Stimulated activated naive B cell treated with anti-CD40 and anti-IgM and Interleukin-4, amounts not matched to agents 10 μg/mL and 1 μg/mL and 100 μg/mL, for 72 hours (primary cell): Measurements from ENCODE around the gene RBFOX2.

Source experiments
- ATAC-seq, 2 donors: fragments of 150-1000 bp; cut with Tn5 transposase; replicated peaks; 2 replicates each; pipeline ENCODE4 v1.10.0; 2021; ENCODE audit warnings: moderate library complexity in 1 of 2
- DNase-seq: peaks from one replicate; pipeline ENCODE4 v3.0.0; 2021
- H3K27ac Mint-ChIP-seq: one replicate; pipeline ENCODE4 v1.8.0; 2022; ENCODE audit warnings: mild to moderate bottlenecking, mixed read lengths
- H3K27me3 Mint-ChIP-seq, 2 donors: one replicate each; pipeline ENCODE4 v1.8.0; 2022; ENCODE audit warnings: mixed read lengths in 2 of 2
- H3K36me3 Mint-ChIP-seq, 2 donors: one replicate each; pipeline ENCODE4 v1.8.0; 2022; ENCODE audit warnings: mixed read lengths in 2 of 2, mild to moderate bottlenecking in 1 of 2
- H3K4me1 Mint-ChIP-seq, 2 donors: one replicate each; pipeline ENCODE4 v1.8.0; 2022; ENCODE audit warnings: mixed read lengths in 2 of 2, mild to moderate bottlenecking in 1 of 2
- H3K4me3 Mint-ChIP-seq, 2 donors: one replicate each; pipeline ENCODE4 v1.8.0; 2022; ENCODE audit warnings: mild to moderate bottlenecking in 2 of 2, mixed read lengths in 2 of 2, moderate library complexity in 1 of 2
- H3K9me3 Mint-ChIP-seq, 2 donors: one replicate each; pipeline ENCODE4 v1.8.0; 2022; ENCODE audit warnings: mixed read lengths in 2 of 2, mild to moderate bottlenecking in 1 of 2

The RBFOX2 gene

DNA sequence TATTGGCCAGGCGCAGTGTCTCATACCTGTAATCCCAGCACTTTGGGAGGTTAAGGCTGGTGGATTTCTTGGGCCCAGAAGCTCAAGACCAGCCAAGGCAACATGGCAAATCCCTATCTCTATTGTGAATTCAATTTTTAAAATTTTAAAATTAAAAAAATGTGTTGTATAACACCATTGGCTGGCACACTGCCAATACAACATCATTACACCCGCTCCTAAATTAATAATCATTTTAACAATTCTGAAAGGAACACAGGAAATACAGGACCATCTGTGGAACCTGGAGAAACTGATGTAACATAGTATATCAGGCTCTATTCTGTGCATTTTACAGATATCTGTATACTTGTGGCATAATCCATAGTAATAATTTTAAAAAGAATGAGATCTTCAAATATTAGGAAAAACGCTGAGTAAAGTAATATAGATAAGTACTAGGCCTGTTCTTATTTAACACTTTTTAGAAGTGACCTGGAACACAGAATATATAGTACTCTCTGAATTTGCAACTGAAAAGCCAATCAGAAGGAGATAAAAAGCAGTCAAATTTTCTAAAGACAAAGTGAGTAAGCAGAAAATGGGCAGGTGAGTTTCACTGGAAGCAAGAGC is 186.6 kb downstream of the RBFOX2 start:
- Mint-ChIP-seq H3K9me3 (no peaks in the 10 kb centered on the region), H3K4me1 (peaks cover 7 to 10% of the 10 kb centered on the region in 2 donors), H3K4me3 (no peak overlapping the region), H3K27ac (no peak overlapping the region), H3K36me3 (no peaks in the 10 kb centered on the region), H3K27me3 (peaks cover 29 to 37% of the 10 kb centered on the region in 2 donors)
- ATAC-seq (no peak), DNase-seq (no peak)

DNA sequence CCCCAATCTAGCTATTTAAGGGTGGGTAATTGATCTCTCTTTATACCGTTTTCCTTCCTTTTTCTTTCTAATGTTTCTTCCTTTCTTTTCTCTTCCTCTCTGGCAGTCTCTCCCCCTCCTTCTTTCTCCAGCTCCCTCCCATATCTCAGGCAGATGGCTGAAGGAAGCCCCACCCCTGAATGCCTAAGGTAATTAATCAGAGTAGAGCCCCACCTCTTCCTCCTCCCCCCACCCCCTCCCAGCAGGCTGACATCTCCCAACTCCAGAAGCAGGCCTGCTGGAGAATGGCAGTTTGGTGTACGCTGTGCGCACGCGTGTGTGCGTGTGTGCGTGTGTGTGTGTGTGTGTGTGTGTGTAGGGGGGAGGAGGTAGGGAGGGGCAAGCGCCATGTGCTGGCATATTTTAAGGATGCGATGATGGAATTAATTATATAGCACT is 188.3 kb downstream of the RBFOX2 start:
- Mint-ChIP-seq H3K9me3 (no peaks in the 10 kb centered on the region), H3K27me3 (peaks cover 31 to 41% of the 10 kb centered on the region in 2 donors), H3K4me1 (peaks cover 7 to 10% of the 10 kb centered on the region in 2 donors), H3K4me3 (peak overlapping the region; percentile 7 to 30), H3K27ac (no peak overlapping the region), H3K36me3 (no peaks in the 10 kb centered on the region)
- ATAC-seq (no peak), DNase-seq (no peak)

DNA sequence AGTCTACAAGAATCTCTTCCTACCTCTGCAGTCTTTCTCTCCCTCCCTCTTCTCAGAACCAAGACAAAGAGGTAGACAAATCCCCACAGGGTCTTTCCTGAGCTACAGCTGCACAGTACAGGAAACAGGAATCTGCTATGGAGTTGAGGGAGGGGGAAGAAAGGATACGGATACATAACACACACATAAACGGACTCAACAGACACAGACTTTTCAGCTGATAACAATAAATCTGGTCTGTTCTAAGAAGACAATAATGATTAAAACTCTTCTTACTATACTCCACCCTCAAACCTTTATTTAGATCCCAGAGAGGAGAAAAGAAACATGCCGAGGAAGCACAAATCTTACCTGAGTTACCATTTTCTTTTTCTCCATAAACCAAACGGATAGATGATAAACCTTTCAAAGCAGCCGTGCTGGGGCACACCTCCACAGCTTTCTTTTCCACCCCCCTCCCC is 188.8 kb downstream of the RBFOX2 start:
- ATAC-seq (no peak), DNase-seq (no peak)
- H3K4me3 Mint-ChIP-seq, result no peak overlapping the region
- no peaks in the 10 kb centered on the region for H3K36me3 Mint-ChIP-seq
- H3K27me3 Mint-ChIP-seq, result peaks cover 36 to 46% of the 10 kb centered on the region in 2 donors
- peaks cover 7 to 10% of the 10 kb centered on the region in 2 donors for H3K4me1 Mint-ChIP-seq
- H3K27ac Mint-ChIP-seq, result no peak overlapping the region
- H3K9me3 Mint-ChIP-seq, result no peaks in the 10 kb centered on the region

DNA sequence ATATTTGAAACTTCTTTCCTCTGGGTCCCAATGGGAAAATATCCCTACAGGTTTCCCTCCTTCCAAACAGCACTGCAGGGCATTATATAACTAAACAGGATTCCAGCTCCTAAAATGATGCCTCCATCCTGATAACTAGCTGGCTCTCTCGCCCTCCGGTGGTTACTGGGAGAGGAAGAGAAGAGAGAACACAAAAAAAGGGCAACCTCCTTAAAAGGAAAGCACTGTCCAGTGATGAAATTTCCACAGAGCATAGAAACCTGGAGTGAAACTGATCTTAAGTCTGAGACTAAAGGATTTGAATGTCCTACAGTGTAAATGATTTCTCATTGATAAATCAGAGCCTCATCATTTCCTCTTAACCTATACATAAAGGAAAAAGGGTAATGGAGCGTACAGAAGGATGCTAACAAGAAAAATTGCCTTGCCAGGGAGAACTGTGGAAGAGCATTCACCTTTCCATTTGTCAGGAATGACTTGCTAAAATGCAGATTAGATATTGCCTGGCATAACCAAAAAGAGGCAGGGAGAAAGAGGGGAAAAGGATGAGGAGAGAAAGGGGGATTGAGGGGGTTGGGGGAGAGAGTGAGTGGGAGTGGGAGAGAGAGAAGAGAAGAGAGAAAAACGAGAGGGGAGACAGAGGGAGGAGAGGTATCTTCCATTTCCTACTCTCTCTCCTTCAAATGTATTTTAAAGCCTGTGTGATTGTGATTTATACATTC is 189.6 kb downstream of the RBFOX2 start:
- DNase-seq (no peak), ATAC-seq (no peak)
- Mint-ChIP-seq H3K36me3 (no peaks in the 10 kb centered on the region), H3K27ac (no peak overlapping the region), H3K9me3 (no peaks in the 10 kb centered on the region), H3K4me1 (peaks cover 7 to 10% of the 10 kb centered on the region in 2 donors), H3K27me3 (peaks cover 43 to 48% of the 10 kb centered on the region in 2 donors), H3K4me3 (no peak overlapping the region)

DNA sequence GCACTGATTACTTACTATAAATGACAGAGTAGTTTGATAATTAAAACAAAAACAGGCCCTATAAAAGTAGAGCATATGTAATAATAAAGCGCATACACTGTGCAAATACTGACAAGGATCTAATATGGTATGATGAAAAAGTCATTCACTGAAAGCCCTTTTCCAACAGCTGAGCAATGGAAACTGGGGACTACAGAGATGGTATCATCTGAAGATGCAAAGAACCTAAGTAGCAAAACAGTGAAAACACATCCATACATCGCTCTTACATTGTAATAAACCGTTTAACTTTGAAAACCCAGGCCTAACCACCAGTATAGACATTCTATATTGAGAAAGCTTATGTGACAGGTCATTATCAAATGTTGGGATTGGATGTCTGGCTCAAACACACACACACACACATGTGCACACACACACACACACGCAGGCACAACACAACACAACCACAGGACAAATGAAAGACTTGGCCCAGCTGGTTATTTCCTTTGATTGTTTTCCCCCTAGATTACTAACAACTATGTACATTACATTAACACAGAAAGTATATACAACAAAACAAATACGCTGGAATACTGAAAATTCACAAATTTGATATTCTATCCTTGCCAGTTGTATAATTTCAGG is 191.4 kb downstream of the RBFOX2 start:
- peaks cover 7 to 10% of the 10 kb centered on the region in 2 donors for H3K4me1 Mint-ChIP-seq
- peaks cover 37 to 38% of the 10 kb centered on the region in 2 donors for H3K27me3 Mint-ChIP-seq

DNA sequence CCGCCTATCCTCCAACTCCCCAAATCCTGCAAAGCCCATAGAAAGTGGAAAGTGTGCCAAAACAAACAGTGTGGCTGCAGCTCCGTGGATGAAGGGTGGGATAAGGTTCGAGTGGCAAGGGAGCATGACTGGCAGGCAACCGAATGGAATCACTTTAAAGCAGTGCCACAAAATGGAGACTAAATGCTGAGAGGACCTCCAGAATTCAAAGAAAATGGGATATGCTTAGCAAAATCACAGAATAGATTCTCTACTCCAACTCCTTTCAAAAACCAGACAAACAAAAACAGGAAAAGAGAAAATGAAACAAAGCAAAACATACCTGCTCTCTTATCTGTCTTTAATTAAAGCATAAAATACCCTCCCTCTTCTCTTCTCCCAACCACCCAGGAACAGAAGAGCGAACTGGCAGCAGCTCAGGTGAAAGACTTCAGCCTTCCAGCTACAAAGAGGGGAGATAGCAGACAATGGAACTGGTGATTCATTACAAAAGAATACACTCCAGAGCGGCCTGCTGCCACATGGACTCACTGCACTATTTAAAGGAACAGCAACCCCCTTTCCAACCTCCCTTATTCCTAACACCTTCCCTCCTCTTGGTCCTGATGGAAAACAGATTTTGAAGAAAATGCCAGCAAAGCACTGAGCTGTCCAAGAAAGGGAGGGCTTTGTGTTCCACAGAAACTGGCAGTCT is 192.5 kb downstream of the RBFOX2 start:
- no peaks in the 10 kb centered on the region for H3K36me3 Mint-ChIP-seq
- no peak overlapping the region for H3K27ac Mint-ChIP-seq
- no peak overlapping the region for H3K4me3 Mint-ChIP-seq
- H3K27me3 Mint-ChIP-seq, result peaks cover 37 to 38% of the 10 kb centered on the region in 2 donors
- peaks cover 7 to 10% of the 10 kb centered on the region in 2 donors for H3K4me1 Mint-ChIP-seq
- DNase-seq, result no peak
- no peak for ATAC-seq
- H3K9me3 Mint-ChIP-seq, result no peaks in the 10 kb centered on the region

More for the DNA sequence above, 191.4 kb downstream of the RBFOX2 start:
- Mint-ChIP-seq H3K4me3 (no peak overlapping the region), H3K36me3 (no peaks in the 10 kb centered on the region), H3K9me3 (no peaks in the 10 kb centered on the region), H3K27ac (no peak overlapping the region)
- ATAC-seq (no peak), DNase-seq (no peak)

DNA sequence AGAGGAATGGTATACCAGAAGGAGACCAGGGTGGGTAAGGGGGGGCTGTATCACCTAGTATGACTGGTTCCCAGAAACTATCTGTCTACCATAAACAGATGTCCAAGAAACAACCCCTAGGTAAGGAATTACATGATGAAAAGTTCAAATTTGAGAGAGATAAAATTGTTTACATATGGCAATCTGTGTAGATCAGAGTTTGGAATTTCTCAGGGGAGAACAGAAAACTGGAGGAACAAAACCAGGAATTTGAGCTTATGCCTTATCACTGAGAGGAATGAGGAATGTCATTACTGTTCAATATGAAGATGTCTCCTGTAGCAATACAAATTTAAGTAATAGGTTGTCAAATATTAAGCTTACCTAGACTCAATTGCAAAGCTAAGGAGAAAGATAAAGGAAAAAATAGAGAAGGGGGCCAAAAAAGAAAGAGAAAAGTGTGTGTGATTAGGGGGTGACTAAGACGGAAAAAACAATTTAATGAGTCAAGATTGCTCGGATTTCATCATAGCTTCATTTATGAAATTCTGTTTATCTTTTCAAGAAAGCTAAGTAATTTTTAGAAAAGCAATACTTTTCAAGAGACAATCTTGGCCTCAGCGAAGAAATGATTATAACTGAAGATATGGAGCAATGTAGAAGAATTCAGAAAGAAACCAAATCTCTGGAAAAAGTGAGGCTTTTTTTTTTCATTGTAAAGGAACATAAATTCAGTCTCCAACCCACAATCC is 193.2 kb downstream of the RBFOX2 start:
- H3K36me3 Mint-ChIP-seq, result no peaks in the 10 kb centered on the region
- no peak overlapping the region for H3K4me3 Mint-ChIP-seq
- peaks cover 7 to 9% of the 10 kb centered on the region in 2 donors for H3K4me1 Mint-ChIP-seq
- no peaks in the 10 kb centered on the region for H3K9me3 Mint-ChIP-seq
- H3K27me3 Mint-ChIP-seq, result peaks cover 36 to 38% of the 10 kb centered on the region in 2 donors
- DNase-seq (no peak), ATAC-seq (no peak)
- H3K27ac Mint-ChIP-seq, result no peak overlapping the region

DNA sequence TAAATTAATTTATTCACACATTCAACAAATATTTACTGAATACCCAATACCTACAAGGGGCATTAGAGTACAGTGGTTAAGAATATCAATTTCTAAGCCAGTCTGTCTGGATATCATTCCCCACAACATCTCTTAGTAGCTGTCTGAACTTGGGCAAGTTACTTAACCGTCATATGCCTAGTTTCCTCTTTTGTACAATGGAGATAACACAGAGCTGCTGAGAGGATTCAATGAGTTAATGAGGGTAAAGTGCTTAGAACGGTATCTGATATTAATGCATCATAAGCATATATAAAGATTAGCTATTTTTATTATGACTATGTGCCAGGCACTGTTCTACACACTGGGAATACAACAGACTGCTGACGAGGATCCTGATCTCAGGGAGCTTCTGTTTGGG is 194.6 kb downstream of the RBFOX2 start:
- H3K27ac Mint-ChIP-seq, result peak overlapping the region; percentile 9
- H3K9me3 Mint-ChIP-seq, result no peaks in the 10 kb centered on the region
- no peaks in the 10 kb centered on the region for H3K4me1 Mint-ChIP-seq
- H3K4me3 Mint-ChIP-seq, result no peak overlapping the region
- H3K27me3 Mint-ChIP-seq, result peaks cover 22 to 32% of the 10 kb centered on the region in 2 donors
- DNase-seq, result no peak
- H3K36me3 Mint-ChIP-seq, result no peaks in the 10 kb centered on the region
- no peak for ATAC-seq

DNA sequence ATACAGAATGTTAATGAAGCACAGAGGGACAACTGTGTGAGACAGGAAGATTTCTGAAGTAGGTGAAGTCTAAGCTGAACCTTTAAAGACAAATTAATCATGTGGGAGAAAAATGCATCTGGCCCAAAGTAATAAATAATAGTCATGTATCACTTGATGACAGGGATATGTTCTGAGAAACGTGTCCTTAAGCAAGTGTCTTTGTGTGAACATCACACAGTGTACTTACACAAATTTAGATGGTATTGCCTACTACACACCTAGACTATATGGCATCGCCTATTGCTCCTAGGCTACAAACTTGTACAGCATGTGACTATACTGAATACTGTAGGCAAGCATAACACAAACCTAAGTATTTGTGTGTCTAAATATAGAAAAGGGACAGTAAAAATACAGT is 198.3 kb downstream of the RBFOX2 start:
- Mint-ChIP-seq H3K36me3 (no peaks in the 10 kb centered on the region), H3K4me1 (no peaks in the 10 kb centered on the region), H3K9me3 (no peaks in the 10 kb centered on the region), H3K27ac (no peak overlapping the region), H3K4me3 (no peak overlapping the region), H3K27me3 (peaks cover 14 to 20% of the 10 kb centered on the region in 2 donors)
- no peak for ATAC-seq
- DNase-seq, result no peak

DNA sequence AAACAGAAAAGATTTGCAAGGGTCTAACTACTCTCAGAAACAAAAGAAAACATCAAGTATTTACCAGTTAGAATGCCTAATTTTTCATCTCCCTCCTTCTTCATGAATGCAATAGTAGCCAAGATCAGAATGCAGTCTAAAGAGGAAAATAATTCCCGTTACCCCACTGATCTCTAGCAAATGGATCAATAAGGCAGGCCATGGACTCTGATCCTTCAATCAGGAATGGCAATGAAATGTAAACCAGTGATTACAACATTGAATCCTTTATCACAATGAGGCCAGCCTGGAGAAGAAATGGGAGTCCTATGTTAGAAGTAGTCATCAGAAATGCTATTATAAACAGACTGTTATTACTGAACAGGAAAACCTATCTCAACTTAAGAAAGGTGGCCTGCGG is 204.4 kb downstream of the RBFOX2 start:
- no peak overlapping the region for H3K4me3 Mint-ChIP-seq
- ATAC-seq (no peak), DNase-seq (no peak)
- no peak overlapping the region for H3K27ac Mint-ChIP-seq
- peaks cover 12 to 20% of the 10 kb centered on the region in 2 donors for H3K27me3 Mint-ChIP-seq
- H3K36me3 Mint-ChIP-seq, result no peaks in the 10 kb centered on the region
- no peaks in the 10 kb centered on the region for H3K4me1 Mint-ChIP-seq
- no peaks in the 10 kb centered on the region for H3K9me3 Mint-ChIP-seq

DNA sequence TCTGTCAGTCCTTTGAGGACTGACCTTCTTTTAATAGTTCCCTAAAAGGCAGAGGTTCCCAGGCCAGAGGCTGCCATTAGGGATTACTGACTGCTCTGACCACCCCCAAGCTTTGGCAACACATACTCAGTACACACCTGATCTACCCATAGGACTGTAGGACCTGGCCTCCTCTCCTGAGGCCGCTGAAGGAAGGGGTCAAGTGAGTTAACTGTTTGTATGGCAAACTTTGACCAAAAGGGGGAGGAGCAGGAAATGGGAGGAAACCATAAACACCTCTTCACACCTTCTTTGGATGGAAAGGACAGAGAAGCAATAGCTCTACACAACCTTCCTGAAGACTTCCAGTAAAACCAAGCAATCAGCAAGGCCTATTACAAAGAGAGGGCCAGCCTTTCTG is 207.0 kb downstream of the RBFOX2 start:
- no peak for ATAC-seq
- DNase-seq, result no peak
- Mint-ChIP-seq H3K27me3 (peaks cover 12 to 14% of the 10 kb centered on the region in 2 donors), H3K27ac (no peak overlapping the region), H3K36me3 (no peaks in the 10 kb centered on the region), H3K4me1 (no peaks in the 10 kb centered on the region), H3K4me3 (no peak overlapping the region), H3K9me3 (no peaks in the 10 kb centered on the region)

DNA sequence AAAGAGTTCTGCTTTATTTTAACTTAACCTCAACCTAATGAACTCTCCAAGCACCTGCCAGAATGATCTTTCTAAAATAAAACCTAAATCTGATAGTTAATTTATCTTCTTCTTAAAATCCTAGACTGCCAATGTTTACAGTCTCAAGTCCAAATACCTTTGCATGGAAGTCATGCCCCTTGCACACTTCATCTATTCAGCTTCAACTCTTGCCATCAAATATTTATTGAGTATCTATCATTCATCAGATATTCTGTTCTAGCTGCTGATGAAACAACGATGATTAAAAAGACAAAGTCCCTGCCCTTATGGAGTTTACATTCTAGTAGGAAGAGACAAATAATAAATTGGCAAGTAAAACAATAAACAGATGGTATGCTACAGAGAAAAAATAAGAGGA is 209.2 kb downstream of the RBFOX2 start:
- ATAC-seq, result no peak
- peaks cover 12 to 14% of the 10 kb centered on the region in 2 donors for H3K27me3 Mint-ChIP-seq
- DNase-seq, result no peak
- no peak overlapping the region for H3K4me3 Mint-ChIP-seq
- no peaks in the 10 kb centered on the region for H3K36me3 Mint-ChIP-seq
- H3K9me3 Mint-ChIP-seq, result no peaks in the 10 kb centered on the region
- H3K27ac Mint-ChIP-seq, result no peak overlapping the region
- no peaks in the 10 kb centered on the region for H3K4me1 Mint-ChIP-seq

DNA sequence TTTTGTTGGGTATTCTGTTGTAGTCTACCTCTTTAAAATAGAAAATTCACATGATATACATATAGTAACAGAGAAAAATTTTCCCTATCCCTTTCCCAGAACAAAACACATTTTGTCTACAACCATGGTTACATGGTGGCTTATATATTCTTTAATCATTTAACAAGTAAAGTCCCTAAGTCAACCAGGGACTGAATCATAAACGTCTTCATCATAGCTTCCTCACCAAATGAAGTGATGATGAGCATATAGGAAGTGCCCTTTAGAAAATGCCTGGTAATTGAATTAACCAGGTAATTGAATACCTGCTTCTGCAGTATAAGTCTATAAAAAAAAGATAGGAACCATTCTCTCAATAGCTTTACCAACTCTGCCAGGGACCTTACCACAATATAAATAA is 209.7 kb downstream of the RBFOX2 start:
- H3K9me3 Mint-ChIP-seq, result no peaks in the 10 kb centered on the region
- peaks cover 9 to 12% of the 10 kb centered on the region in 2 donors for H3K27me3 Mint-ChIP-seq
- H3K27ac Mint-ChIP-seq, result no peak overlapping the region
- DNase-seq (no peak), ATAC-seq (no peak)
- H3K4me3 Mint-ChIP-seq, result no peak overlapping the region
- no peaks in the 10 kb centered on the region for H3K36me3 Mint-ChIP-seq
- H3K4me1 Mint-ChIP-seq, result no peaks in the 10 kb centered on the region

DNA sequence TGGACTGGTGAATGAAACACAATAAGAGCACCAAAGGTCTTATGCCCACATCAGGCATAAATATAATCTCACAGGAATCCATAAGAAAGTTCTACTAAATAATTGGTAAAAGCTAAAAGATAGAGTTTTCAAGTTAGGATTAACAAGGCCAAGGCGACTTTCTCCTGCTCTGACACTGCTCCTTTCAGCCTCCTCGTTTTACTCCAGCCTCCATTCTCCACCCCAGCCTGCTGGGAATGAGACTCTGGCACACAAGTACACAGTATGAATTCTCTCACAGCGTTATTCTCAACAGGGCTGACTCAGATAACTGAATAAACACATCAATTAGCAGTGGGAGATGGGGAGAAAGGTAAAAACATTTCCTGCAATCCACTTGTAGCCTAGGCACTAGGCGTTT is 216.0 kb downstream of the RBFOX2 start:
- no peak overlapping the region for H3K27ac Mint-ChIP-seq
- ATAC-seq (no peak), DNase-seq (no peak)
- no peak overlapping the region for H3K4me3 Mint-ChIP-seq
- no peaks in the 10 kb centered on the region for H3K4me1 Mint-ChIP-seq
- H3K9me3 Mint-ChIP-seq, result peaks cover 0 to 3% of the 10 kb centered on the region in 2 donors
- no peaks in the 10 kb centered on the region for H3K27me3 Mint-ChIP-seq
- H3K36me3 Mint-ChIP-seq, result no peaks in the 10 kb centered on the region
